Measurements from ENCODE around the gene PARD3B.

PARD3B gene

DNA sequence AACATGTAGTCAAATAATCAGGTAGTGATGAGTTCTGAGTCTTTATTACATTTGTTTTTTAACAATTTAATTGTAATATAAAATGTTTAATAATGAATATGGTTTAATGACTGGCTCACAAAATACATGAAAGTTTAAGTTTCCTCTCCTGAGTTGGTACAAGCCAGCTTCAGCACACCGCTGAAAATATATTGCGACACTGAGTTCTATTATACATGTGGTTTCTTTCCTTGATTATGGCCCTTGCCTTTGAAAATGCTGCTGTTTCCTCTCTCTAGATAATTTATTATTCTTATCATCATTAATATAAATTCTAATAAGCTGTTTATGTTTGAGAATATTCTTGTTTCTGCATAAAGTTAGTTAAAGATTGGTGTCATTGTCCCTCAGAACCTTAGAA, 249.3 kb downstream of the PARD3B start:
- Histone ChIP-seq H3K4me3 (replicated peaks; ENCODE audit: insufficient read depth, low read length) (no peak overlapping the region), H3K27ac (replicated peaks) (no peak overlapping the region), H3K27me3 (ENCODE audit: insufficient read depth, poor library complexity, severe bottlenecking) (no peaks in the 10 kb centered on the region)
- TF ChIP-seq GABPA (IDR thresholded peaks at IDR 0.05; ENCODE audit: low read depth) (no peak), POLR2AphosphoS5 (IDR thresholded peaks at IDR 0.05; ENCODE audit: low read depth) (no peak), SPI1 (IDR thresholded peaks at IDR 0.05; ENCODE audit: borderline replicate concordance, low read depth) (no peak)
- TF ChIP-seq, protein P1, sequence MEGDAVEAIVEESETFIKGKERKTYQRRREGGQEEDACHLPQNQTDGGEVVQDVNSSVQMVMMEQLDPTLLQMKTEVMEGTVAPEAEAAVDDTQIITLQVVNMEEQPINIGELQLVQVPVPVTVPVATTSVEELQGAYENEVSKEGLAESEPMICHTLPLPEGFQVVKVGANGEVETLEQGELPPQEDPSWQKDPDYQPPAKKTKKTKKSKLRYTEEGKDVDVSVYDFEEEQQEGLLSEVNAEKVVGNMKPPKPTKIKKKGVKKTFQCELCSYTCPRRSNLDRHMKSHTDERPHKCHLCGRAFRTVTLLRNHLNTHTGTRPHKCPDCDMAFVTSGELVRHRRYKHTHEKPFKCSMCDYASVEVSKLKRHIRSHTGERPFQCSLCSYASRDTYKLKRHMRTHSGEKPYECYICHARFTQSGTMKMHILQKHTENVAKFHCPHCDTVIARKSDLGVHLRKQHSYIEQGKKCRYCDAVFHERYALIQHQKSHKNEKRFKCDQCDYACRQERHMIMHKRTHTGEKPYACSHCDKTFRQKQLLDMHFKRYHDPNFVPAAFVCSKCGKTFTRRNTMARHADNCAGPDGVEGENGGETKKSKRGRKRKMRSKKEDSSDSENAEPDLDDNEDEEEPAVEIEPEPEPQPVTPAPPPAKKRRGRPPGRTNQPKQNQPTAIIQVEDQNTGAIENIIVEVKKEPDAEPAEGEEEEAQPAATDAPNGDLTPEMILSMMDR (IDR thresholded peaks at IDR 0.05; ENCODE audit: insufficient read depth, low read length) = no peak
- TF ChIP-seq, protein P2, sequence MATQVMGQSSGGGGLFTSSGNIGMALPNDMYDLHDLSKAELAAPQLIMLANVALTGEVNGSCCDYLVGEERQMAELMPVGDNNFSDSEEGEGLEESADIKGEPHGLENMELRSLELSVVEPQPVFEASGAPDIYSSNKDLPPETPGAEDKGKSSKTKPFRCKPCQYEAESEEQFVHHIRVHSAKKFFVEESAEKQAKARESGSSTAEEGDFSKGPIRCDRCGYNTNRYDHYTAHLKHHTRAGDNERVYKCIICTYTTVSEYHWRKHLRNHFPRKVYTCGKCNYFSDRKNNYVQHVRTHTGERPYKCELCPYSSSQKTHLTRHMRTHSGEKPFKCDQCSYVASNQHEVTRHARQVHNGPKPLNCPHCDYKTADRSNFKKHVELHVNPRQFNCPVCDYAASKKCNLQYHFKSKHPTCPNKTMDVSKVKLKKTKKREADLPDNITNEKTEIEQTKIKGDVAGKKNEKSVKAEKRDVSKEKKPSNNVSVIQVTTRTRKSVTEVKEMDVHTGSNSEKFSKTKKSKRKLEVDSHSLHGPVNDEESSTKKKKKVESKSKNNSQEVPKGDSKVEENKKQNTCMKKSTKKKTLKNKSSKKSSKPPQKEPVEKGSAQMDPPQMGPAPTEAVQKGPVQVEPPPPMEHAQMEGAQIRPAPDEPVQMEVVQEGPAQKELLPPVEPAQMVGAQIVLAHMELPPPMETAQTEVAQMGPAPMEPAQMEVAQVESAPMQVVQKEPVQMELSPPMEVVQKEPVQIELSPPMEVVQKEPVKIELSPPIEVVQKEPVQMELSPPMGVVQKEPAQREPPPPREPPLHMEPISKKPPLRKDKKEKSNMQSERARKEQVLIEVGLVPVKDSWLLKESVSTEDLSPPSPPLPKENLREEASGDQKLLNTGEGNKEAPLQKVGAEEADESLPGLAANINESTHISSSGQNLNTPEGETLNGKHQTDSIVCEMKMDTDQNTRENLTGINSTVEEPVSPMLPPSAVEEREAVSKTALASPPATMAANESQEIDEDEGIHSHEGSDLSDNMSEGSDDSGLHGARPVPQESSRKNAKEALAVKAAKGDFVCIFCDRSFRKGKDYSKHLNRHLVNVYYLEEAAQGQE (IDR thresholded peaks at IDR 0.05; ENCODE audit: insufficient replicate concordance, low read depth) = no peak
- DNase-seq (ENCODE audit: low read depth in 1 of 2, low spot score in 1 of 2) = no peak

DNA sequence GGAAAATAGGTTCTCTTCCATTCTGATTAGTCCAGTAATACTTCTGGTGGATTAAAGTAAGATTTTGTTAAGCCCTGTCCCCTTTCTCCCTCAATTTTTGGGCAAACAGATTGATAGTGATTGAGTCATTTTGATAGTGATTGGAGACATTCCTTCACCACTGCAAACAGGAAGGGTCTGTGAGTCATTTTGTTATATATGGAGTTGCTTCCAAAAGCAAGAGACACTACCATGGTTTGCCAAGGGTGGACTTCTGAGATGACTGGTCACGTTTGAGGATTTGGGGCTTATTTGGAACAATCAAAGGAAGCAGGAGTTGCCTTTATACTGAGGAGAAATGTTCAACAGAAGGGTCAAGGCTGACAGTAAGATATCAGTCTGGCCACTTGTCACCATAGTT, 249.9 kb downstream of the PARD3B start:
- DNase-seq (ENCODE audit: low read depth in 1 of 2, low spot score in 1 of 2) = no peak
- no peak overlapping the region for H3K27ac ChIP-seq (replicated peaks)
- TF ChIP-seq GABPA (IDR thresholded peaks at IDR 0.05; ENCODE audit: low read depth) = no peak
- no peak for TF ChIP-seq SPI1 (IDR thresholded peaks at IDR 0.05; ENCODE audit: borderline replicate concordance, low read depth)
- TF ChIP-seq, protein P2 (IDR thresholded peaks at IDR 0.05; ENCODE audit: insufficient replicate concordance, low read depth) = no peak
- TF ChIP-seq, protein P1 (IDR thresholded peaks at IDR 0.05; ENCODE audit: insufficient read depth, low read length) = no peak
- TF ChIP-seq POLR2AphosphoS5 (IDR thresholded peaks at IDR 0.05; ENCODE audit: low read depth) = no peak
- no peaks in the 10 kb centered on the region for H3K27me3 ChIP-seq (ENCODE audit: insufficient read depth, poor library complexity, severe bottlenecking)
- no peak overlapping the region for H3K4me3 ChIP-seq (replicated peaks; ENCODE audit: insufficient read depth, low read length)

DNA sequence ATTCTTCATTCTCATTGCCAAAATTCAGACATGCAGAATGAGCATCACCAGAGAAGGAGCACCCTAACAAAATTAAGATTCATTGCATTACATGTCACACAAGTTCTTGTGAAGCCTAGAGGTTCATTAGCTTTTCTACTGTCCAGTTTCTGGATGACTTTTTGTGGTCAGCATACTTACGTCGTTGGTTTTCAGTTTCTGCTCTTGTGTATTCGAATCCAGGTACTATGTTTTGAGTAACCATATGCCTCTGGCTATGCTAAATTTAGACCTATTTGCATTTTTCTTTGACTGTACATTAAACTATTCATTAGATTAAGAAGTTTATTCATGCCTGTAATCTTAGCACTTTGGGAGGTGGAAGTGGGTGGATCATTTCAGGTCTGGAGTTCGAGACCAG, 251.3 kb downstream of the PARD3B start:
- Histone ChIP-seq H3K27me3 (ENCODE audit: insufficient read depth, poor library complexity, severe bottlenecking) (no peaks in the 10 kb centered on the region), H3K27ac (replicated peaks) (no peak overlapping the region), H3K4me3 (replicated peaks; ENCODE audit: insufficient read depth, low read length) (no peak overlapping the region)
- no peak for DNase-seq (ENCODE audit: low read depth in 1 of 2, low spot score in 1 of 2)
- TF ChIP-seq SPI1 (IDR thresholded peaks at IDR 0.05; ENCODE audit: borderline replicate concordance, low read depth) = no peak
- TF ChIP-seq, protein P2 (IDR thresholded peaks at IDR 0.05; ENCODE audit: insufficient replicate concordance, low read depth) = no peak
- no peak for TF ChIP-seq POLR2AphosphoS5 (IDR thresholded peaks at IDR 0.05; ENCODE audit: low read depth)
- TF ChIP-seq, protein P1 (IDR thresholded peaks at IDR 0.05; ENCODE audit: insufficient read depth, low read length) = no peak
- no peak for TF ChIP-seq GABPA (IDR thresholded peaks at IDR 0.05; ENCODE audit: low read depth)
